KBM-7 (cell line): ENCODE data around the gene DUS2.
A peak's percentile ranks its signal among the peaks of the same experiment; 100 is the strongest.

Source experiments
- DNase-seq: peaks from one replicate; pipeline ENCODE4 v3.0.0-alpha.2; 2015
- in situ Hi-C: fragments of 300-500 bp; cut with MboI; formaldehyde crosslinking; loops from 2 replicates; pipeline ENCODE4 v1.14.3; 2020; ENCODE audit warnings: low sequenced_read_pairs, low pct_unique_long_range_greater_than_20kb, mixed read lengths

DUS2 gene

GRCh38 chr16:68072038-68072695 is 49.1 kb downstream of the DUS2 start:
- DNase-seq, result no peak
- in situ Hi-C loops, result no loop called here

- no peak for DNase-seq
- in situ Hi-C loops, result no loop called here
Observed at GRCh38 chr16:68073902-68074760, 51.0 kb downstream of the DUS2 start.

DNA sequence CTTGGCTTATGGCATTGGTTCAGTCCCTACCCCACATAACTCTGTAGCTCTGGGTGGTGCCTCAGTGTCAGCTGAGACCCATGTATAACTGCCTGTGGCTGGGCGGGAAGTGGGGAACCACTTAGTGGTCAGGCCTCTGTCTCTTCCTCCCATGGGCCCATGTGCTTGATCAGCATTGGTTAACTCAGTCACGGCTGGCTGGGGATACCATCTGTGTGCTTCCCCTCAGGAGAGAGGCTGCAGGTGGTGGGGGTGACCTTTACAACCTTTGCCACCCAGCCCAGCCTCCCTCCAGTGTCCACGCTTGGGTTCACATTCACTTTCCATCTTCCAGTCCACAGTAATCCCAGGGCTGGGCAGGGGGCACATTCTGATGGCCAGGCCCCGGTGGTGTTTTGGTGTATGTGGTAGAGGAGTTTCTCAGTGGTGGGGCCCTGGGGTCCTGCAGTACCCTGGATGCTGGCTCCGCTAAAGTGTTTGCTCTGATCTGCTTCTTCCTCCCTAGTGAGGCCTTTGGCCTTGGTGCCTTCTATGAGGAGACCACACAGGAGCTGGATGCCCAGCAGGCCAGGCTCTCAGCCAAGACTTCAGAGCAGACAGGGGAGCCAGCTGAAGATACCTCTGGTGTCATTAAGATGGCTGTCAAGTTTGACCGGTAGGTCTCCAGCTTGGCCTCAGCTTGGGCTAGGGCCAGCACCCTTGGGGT is 51.9 kb downstream of the DUS2 start:
- in situ Hi-C loops, result no loop called here
- peak; percentile 91 for DNase-seq

DNA sequence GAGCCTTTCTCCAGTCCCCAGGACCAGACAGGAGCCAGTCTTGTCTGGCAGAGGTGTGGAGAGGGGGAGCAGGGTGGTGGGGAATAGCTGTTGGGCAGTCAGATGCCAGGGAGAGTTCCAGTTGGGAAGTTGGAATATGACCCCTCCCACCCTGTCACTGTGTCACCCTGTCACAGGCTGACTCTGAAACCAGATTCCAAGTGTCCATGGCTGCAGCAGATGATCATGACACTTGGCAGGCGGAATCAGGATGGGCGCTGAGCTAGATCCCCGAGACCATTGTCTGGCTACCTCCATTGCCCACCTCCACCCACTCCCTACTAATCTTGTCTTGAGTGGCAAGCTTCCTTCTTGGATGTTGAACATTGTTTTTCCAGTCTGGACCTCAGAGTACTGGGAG is 52.9 kb downstream of the DUS2 start:
- in situ Hi-C loops, result no loop called here
- no peak for DNase-seq

- no peak for DNase-seq
- in situ Hi-C loops, result no loop called here
Observed at GRCh38 chr16:68076560-68076959, 53.5 kb downstream of the DUS2 start.

GRCh38 chr16:68077866-68078700 is 55.0 kb downstream of the DUS2 start:
- in situ Hi-C loops, result no loop called here
- DNase-seq, result no peak

GRCh38 chr16:68078701-68079375 is 55.8 kb downstream of the DUS2 start:
- in situ Hi-C loops, result no loop called here
- no peak for DNase-seq

DNA sequence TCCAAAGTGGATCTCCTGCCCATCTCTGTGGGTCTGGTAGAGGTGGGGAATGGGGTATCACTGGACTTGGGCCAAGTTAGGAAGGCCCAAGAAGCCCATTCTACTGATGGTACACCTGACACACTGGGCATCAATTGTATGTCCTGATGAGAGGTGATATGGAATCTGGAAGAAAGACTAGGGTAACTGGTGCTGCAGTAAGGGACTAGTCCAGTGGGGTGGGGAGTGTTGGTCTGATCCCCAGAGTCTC is 56.2 kb downstream of the DUS2 start:
- in situ Hi-C loops, result no loop called here
- DNase-seq, result no peak

DNA sequence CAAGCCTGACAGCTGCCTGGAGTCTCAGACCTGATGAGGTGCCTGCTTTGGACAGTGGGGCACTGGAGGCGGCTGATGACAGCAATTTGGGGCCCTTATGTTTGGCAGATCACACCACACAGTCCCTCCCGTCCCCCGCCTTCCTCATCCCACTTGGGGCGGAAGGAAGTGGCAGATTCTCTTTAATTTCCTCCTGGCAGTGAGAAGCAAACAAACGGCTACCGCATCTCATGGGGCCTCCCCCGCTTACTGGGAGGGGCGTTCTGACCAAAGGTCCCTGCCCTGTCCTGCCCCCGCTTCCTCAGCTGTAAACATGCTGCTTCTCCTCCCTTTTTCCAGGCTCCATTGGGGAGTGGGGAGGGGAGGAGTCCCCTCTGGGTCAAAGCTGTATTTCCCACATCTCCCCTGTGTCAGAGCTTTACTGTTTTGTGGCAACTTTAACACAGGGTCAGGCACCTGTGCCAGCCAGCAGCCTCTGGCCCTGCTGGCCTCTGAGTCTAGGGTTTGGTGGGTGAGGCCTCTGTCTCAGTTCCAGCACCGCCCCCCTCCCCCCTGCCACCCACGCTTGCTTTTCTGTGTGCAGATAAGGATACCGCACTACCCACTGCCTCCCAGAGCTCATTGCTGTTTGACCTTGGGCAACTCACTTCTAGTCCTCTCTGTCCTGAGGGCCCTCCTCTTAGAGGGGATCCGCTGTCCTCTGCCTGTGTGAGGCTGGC is 56.7 kb downstream of the DUS2 start:
- peak; percentile 99 for DNase-seq
- in situ Hi-C loops, result no loop called here

- in situ Hi-C loops, result no loop called here
- no peak for DNase-seq
Observed at GRCh38 chr16:68081861-68082628, 59.0 kb downstream of the DUS2 start.

DNA sequence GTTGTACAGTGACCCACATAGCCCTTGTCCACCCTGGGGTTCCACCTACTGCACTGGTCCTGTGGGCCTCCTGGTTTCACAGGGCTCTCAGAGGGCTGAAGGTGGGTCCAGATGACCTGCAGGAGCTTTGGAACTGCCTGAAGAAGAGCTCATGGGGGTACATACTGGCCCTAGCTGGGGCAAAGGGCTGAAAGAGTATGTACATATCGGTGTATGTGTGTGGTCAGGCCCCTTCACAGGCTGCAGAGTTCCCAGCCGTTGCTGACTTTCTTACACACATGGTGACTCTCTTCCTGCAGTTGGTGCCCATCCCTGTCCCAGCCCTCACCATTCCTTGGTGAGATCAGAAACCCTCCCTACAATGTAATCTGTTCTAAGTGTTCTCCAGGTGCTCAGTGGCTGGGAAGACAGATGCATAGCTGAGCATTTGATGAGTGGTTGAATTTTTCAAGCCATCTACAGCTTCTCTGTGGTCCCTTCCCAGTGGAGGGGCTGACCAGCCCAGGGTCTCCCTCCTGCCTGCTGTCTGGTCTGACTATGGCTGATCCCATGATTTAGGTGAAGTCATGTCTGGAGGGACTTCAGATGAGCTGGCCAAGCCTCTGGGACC is 59.6 kb downstream of the DUS2 start:
- in situ Hi-C loops, result no loop called here
- no peak for DNase-seq

GRCh38 chr16:68083239-68083781 is 60.2 kb downstream of the DUS2 start:
- DNase-seq, result no peak
- in situ Hi-C loops, result no loop called here

- DNase-seq, result no peak
- in situ Hi-C loops, result no loop called here
Observed at GRCh38 chr16:68083861-68084503, 60.9 kb downstream of the DUS2 start.

DNA sequence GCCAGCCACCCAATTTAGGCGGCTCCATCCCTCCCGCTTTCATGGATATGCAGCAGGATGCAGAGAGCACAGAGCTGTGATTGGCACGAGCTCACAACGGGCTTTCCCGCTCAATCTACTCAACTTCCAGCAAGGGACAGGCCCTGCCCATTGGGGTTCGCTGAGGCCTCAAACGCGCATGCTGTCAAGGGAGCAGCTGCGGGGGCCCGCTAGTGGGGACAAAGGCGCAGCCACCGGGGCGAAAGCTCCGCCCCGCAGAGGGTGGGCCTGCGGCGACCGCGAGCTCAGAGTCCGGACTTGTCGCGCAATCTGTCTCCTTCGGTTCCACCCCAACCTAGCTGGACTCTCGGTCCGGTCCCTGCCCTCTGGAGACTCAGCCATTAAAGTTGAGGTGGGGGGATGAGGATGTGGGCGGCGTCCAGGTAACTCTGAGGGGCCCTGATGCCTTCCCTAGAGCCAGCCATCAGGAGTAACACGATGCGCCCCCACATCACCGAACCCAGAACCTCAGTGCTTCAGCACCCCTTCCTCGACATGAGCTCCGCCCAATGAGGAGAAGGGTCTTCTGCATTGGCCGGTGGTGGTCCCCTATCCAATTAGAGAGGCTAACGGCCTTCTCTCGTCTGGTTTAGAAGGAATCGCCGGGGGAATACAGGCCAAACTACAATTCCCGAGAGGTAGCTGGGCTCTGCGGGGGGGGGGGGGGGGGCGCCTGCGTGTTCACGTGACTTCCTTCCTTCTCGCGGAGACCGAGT is 61.6 kb downstream of the DUS2 start:
- peak; percentile 88 for DNase-seq
- in situ Hi-C loops, result no loop called here

DNA sequence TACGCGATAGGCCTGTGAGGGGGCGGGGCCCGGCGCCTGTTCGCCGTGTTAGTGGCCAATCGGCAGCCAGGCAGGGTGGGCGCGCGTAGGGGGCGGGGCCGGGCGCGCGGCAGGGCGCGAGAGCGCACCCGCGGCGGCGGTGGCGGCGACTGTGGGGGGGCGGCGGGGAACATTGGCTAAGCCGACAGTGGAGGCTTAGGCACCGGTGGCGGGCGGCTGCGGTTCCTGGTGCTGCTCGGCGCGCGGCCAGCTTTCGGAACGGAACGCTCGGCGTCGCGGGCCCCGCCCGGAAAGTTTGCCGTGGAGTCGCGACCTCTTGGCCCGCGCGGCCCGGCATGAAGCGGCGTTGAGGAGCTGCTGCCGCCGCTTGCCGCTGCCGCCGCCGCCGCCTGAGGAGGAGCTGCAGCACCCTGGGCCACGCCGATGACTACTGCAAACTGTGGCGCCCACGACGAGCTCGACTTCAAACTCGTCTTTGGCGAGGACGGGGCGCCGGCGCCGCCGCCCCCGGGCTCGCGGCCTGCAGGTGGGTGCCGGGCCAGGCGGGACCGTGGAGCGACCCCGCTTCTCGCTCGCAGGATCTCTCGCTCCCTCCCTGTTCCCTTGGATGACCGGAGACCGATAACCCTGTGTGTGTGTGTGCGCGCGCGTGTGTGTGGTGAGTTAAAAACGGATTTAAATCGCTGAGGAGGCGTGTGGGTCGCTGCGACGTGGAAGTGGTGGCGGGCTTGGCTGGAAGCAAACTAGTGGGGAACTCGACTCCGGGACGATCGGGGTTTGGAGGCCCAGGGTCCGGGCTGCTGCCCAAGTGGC is 62.4 kb downstream of the DUS2 start, which contains the start of gene NFATC3:
TSS of gene NFATC3 (plus strand) at position 112 of the 813 bp plus-strand sequence. CDS start at position 424, 312 bp downstream.
- DNase-seq, result peak; percentile 91
- in situ Hi-C loops, result no loop called here
